ENCODE data around the gene NRGN. TPM values are rescaled to one million over a fixed set of nuclear protein-coding genes. Genes with fewer than 3 reads are reported as not detected.

Gene NRGN
- total and polyA plus RNA-seq, 10 donors, result 12.7 to 61.2 (median 33.9) TPM

- peaks cover 0 to 12% (median 0%) of the 10 kb centered on the region in 7 donors for H3K27me3 ChIP-seq (replicated peaks in 1 of 7)
- WGBS, 5 donors, result 30 to 37% (median 33%) methylated on average over 13 to 14 of the region's 14 CpGs
- H3K36me3 ChIP-seq, result no peaks in the 10 kb centered on the region
- H3K4me1 ChIP-seq, result peaks cover 0 to 31% (median 17%) of the 10 kb centered on the region in 6 donors
- no peaks in the 10 kb centered on the region for H3K9me3 ChIP-seq
- H3K27ac ChIP-seq, result peak overlapping the region in 5 of 8 donors; percentile 29 to 59 (median 46)
- H3K4me3 ChIP-seq, result peak overlapping the region in 1 of 8 donors; percentile 32
- intact Hi-C loops (cut with DNase I; ENCODE audit: low total_unique reads), result no loop called here
- TF ChIP-seq POLR2AphosphoS5 (IDR thresholded peaks at IDR 0.05) (peak in 1 of 3 donors; percentile 46), POLR2A (IDR thresholded peaks at IDR 0.05) (no peak)
- DNase-seq, result peak; percentile 74
These were observed 14.6 kb upstream of the NRGN start for GRCh38 chr11:124724979-124725718.

GRCh38 chr11:124725719-124726105 is 14.0 kb upstream of the NRGN start:
- whole genome bisulfite sequencing, 5 donors, result 10 to 27% (median 19%) methylated on average over 6 of the region's 6 CpGs
- TF ChIP-seq CTCF (IDR thresholded peaks at IDR 0.05 in 8 of 11, conservative IDR thresholded peaks at IDR 0.05 in 3 of 11), result no peak
- TF ChIP-seq POLR2AphosphoS5 (IDR thresholded peaks at IDR 0.05), result no peak
- DNase-seq, result no peak
- H3K27me3 ChIP-seq (replicated peaks in 1 of 7), result peaks cover 0 to 12% (median 0%) of the 10 kb centered on the region in 7 donors
- H3K4me1 ChIP-seq, result peaks cover 0 to 31% (median 17%) of the 10 kb centered on the region in 6 donors
- peak overlapping the region in 5 of 8 donors; percentile 29 to 59 (median 46) for H3K27ac ChIP-seq
- intact Hi-C loops (cut with DNase I; ENCODE audit: low total_unique reads), result no loop called here
- no peaks in the 10 kb centered on the region for H3K36me3 ChIP-seq
- H3K4me3 ChIP-seq, result peak overlapping the region in 1 of 8 donors; percentile 32
- H3K9me3 ChIP-seq, result no peaks in the 10 kb centered on the region

- TF ChIP-seq POLR2A (IDR thresholded peaks at IDR 0.05) (no peak), POLR2AphosphoS5 (IDR thresholded peaks at IDR 0.05) (no peak), CTCF (IDR thresholded peaks at IDR 0.05 in 8 of 11, conservative IDR thresholded peaks at IDR 0.05 in 3 of 11) (no peak)
- intact Hi-C loops (cut with DNase I; ENCODE audit: low total_unique reads), result no loop called here
- no peaks in the 10 kb centered on the region for H3K36me3 ChIP-seq
- H3K4me3 ChIP-seq, result no peak overlapping the region
- no peak for DNase-seq
- no peaks in the 10 kb centered on the region for H3K9me3 ChIP-seq
- WGBS, 5 donors, result 65 to 84% (median 78%) methylated on average over 4 of the region's 4 CpGs
- H3K27me3 ChIP-seq (replicated peaks in 1 of 7), result peaks cover 0 to 4% (median 0%) of the 10 kb centered on the region in 7 donors
- H3K4me1 ChIP-seq, result peaks cover 0 to 41% (median 17%) of the 10 kb centered on the region in 6 donors
- H3K27ac ChIP-seq, result no peak overlapping the region
These were observed 12.3 kb upstream of the NRGN start for GRCh38 chr11:124727474-124727873.

GRCh38 chr11:124728134-124728533 is 11.6 kb upstream of the NRGN start:
- intact Hi-C loops (cut with DNase I; ENCODE audit: low total_unique reads), result no loop called here
- TF ChIP-seq POLR2A (IDR thresholded peaks at IDR 0.05) (no peak), POLR2AphosphoS5 (IDR thresholded peaks at IDR 0.05) (no peak), CTCF (IDR thresholded peaks at IDR 0.05 in 8 of 11, conservative IDR thresholded peaks at IDR 0.05 in 3 of 11) (no peak)
- no peak overlapping the region for H3K27ac ChIP-seq
- no peak overlapping the region for H3K4me3 ChIP-seq
- H3K4me1 ChIP-seq, result peaks cover 0 to 41% (median 17%) of the 10 kb centered on the region in 6 donors
- no peaks in the 10 kb centered on the region for H3K36me3 ChIP-seq
- 67 to 83% (median 75%) methylated on average over 2 of the region's 2 CpGs for WGBS, 5 donors
- peaks cover 0 to 4% (median 0%) of the 10 kb centered on the region in 7 donors for H3K27me3 ChIP-seq (replicated peaks in 1 of 7)
- H3K9me3 ChIP-seq, result no peaks in the 10 kb centered on the region
- DNase-seq, result no peak
